SIG-M5 (cell line): Measurements from ENCODE around the gene HMGA1.
"Not testable (repeated sequence)": the region's sequence is repeated elsewhere in the genome, so short reads cannot be mapped to it uniquely, and the experiment has no call there.

Experiments used
- DNase-seq: peaks from one replicate; lab custom pipeline; 2025; lab: John Stamatoyannopoulos, UW

HMGA1 gene

DNA sequence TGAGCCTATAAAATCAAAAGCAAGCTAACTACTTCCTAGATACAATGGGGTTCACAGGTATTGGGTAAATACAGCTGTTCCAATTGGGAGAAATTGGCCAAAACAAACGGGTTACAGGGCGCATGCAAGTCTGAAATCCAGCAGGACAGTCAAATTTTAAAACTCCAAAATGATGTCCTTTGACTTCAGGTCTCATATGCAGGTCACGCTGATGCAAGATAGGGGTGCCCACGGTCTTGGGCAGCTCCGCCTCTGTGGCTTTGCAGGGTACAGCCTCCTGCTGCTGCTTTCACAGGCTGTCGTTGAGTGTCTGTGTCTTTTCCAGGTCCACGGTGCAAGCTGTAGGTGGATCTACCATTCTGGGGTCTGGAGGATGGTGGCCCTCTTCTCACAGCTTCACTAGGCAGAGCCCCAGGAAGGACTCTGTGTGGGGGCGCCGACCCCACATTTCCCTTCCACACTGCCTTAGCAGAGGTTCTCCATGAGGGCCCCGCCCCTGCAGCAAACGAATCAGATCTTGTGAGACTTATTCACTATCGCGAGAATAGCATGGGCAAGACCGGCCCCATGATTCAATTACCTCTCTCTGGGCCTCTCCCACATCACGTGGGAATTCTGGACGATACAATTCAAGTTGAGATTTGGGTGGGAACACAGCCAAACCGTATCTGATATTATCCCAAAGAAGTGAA lies 24.0 kb downstream of the HMGA1 start:
- DNase-seq = no peak

DNA sequence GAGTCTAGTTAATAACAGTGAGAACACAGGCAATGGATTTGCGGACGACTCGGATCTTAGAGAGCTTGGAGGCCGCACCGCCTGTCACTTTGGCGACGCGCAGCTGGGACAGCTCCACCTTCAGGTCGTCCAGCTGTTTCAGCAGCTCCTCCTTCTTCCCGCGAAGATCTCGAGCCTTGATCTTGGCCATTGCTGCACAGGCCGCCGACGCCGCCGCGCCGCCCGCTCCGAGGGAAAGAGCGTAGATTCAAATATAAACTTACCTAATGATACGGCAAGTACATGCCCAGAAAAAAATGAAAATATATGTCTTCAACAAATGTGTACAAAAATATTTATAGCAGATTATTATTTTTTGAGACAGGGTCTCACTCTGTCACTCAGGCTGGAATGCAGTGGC lies 26.8 kb downstream of the HMGA1 start:
- not testable (repeated sequence) for DNase-seq

DNA sequence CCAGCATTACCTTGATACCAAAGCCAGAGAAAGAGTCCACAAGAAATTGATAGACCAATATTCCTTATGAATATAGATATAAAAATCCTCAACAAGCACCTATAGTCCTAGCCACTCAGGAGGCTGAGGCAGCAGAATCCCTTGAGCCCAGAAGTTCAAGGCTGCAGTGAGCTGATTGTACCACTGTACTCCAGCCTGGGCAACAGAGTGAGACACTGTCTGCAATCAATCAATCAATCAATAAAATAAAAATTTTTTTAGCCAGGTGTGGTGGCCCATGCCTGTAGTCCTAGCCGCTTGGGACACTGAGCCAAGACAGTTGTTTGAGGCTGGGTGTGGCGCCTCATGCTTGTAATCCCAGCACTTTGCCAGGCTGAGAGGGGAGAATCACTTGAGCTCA lies 31.1 kb downstream of the HMGA1 start:
- DNase-seq = no peak

DNA sequence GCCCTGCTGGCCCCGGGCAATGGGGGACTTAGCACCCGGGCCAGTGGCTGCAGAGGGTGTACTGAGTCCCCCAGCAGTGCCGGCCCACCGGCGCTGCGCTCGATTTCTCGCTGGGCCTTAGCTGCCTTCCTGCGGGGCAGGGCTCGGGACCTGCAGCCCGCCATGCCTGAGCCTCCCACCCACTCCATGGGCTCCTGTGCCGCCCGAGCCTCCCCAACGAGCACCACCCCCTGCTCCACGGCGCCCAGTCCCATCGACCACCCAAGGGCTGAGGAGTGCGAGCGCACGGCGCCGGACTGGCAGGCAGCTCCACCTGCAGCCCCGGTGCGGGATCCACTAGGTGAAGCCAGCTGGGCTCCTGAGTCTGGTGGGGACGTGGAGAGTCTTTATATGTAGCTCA lies 32.5 kb downstream of the HMGA1 start:
- DNase-seq = not testable (repeated sequence)

DNA sequence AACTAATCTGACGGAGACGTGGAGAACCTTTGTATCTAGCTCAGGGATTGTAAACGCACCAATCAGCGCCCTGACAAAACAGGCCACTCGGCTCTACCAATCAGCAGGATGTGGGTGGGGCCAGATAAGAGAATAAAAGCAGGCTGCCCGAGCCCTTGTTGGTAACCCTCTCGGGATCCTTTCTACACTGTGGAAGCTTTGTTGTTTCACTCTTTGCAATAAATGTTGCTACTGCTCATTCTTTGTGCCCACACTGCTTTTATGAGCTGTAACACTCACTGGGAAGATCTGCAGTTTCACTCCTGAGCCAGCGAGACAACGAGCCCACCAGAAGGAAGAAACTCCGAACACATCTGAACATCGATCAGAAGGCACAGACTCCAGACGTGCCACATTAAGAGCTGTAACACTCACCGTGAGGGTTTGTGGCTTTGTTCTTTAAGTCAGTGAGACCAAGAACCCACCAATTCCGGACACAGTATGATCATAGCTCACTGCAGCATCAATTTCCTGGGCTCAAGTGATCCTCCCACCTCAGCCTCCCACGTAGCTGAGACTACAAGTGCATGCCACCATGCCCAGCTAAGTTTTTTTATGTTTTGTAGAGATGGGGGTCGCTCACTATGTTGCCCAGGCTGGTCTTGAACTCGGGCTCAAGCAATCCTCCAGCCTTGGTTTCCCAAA lies 33.1 kb downstream of the HMGA1 start:
- not testable (repeated sequence) for DNase-seq

DNA sequence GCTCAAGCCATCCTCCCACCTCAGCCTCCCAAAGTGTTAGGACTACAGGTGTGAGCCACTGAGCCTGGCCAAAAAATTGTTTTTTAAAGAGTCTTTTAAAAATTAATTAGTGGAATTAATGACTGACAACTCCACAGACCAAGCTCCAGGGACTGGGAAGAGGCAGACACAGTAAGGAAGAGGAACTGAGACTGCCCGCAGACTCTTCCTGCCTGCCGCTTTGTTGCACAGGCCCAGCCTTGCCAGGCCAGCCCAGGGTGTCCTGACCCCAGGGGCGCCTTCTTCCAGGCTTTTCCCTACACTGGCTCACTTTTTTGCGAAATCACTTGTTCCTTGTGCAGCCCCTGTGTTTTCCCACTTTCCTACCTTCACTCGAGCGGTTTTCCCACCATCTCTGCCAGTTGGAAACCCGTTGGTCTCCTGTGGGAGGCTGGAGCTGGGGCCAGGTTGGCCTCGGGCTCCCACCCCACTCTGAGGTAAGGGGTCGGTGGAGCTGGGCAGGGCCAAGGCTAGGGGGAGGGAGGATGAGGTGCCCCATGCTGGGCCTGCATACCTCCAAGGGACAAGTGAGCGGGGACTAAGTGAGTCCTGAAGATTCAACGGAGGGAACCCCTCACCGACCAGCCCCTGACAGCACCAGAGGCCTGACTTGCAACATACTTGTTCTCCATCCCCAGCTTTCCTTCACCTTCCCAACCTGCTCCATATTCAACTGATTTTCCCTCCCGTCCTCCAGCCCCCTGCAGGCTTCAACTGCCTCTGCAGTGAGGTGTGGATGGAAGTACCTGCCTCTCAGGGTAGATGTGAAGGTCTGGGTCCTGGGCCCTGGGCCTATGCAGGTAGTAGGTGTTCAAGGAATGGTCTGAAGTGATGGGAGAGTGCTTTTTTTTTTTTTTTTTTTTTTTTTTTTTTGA lies 35.6 kb downstream of the HMGA1 start:
- no peak for DNase-seq

DNA sequence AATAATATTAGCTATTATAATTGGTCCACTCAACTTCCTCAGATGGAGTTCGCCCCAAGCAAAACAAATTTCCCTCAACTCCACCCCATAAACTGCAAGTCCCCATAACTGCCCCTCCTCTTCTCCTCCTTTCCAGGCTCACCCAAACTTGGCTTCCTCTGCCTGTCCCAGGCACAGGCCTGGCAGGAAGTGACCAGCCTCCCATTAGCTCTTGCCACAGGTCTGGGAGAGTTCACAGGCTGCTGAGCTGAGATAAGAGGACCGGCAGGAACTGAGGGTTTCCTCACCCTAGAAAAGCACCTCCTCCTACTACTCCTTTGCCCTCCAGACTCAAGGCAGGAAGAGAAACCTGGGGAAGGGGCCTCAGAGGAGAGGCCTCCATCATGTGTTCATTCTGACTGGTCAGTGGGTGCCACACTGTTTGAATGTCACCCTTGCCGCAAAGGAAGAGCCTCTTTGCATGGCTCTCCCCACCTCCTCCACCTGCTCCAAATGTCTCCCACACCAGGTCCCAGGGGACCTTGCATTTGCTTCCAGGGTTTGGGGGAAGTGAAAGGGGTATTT lies 36.7 kb downstream of the HMGA1 start:
- DNase-seq = no peak

DNA sequence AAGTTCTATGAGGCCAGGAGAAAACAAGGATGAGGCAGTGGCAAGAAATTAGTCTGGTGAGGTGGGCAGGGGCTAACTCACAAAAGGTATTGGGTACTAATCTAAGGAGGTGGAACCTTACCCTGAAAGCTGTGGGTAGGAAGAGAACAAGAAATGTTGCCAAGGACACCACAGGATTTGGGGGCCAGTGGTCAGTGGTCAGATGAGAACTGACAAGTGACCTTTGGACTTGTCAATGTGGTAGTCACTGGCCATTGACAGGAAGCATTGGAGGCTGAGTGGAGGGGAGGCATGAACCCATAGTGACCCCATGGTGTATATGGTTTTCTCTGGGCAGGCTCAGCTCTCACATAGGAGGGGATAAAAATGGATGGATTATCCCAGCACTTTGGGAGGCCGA lies 37.5 kb downstream of the HMGA1 start:
- no peak for DNase-seq

DNA sequence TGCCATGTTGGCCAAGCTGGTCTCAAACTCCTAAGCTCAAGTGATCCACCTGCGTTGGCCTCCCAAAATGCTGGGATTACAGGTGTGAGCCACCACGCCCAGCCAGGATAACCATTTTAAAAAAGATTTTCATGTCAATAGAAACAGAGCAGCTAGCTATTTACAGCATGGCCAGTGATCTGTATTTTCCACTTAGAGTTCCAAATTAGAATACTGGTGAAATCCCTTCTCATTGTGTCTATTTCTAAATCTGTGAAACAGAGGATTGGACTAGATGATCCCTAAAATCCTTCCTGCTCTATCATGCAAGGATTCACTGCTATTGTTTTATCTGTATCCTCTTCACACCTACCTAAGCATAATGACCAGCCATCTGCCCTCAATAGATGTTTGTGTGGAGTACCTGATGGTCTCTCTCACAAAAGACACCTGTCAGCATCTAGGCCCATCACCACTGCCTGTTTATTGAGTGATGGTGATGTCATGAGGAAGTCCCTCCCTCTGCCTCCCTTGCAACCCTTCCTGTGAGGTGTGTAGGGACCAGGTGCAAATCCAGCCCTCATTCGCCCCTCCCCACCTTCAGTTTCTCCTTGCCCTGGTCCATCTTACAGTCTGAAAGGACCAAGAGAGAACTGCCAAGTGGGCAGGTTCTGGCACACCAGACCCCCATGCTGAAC lies 38.6 kb downstream of the HMGA1 start:
- DNase-seq = no peak

DNA sequence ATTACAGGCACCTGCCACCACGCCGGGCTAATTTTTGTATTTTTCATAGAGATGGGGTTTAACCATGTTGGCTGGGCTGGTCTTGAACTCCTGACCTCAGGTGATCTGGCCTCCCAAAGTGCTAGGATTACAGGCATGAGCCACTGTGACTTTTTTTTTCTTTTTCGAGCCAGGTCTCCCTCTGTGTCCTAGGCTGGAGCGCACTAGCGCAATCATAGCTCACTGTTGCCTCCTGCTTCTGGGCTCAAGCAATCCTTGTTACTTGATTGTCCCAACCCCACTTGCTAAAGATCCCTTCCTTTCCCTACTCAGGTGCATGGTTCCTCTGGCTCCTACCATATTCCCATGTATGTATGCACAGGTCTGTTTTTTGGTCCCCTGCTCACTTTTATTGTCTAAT lies 39.5 kb downstream of the HMGA1 start:
- no peak for DNase-seq

DNA sequence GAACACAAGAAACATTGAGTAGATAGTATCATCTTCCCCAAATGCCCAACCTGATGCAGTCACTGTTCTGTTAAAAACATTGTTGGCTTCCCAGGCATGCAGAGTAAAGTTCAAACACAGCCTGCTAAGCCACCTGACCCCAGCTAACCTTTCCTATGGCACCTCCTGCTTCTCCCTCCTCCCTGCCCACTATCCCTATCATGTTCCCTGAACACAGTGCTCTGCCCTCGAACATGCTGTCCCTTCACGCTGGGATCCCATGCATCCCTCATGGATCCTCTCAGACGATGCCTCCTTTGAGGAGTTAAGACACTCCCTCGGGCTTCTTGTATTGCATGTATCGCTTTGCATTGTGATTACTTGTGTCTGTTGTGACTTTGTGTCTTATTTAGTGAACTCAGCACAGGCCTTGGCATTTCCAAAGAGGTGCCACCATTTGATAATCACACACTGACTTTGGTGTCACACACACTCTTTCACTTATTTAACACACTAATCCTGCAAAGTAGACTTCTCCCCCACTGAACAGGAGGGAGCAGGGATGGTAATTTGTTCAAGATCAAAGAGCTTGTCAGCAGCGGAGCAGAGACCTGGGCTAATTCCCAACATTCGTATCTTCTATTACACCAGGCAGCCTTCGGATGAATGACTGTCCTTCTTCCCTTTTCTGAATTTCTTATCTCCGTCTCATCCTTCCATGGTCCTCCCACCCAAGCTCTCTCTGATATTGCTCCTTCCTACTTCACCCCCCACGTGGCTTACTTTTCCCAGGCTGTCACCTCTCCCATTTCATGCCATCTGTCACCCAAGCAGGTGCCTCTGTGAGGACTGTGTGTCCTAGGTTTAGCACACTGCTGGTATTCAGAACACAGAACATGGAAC lies 40.4 kb downstream of the HMGA1 start:
- no peak for DNase-seq

DNA sequence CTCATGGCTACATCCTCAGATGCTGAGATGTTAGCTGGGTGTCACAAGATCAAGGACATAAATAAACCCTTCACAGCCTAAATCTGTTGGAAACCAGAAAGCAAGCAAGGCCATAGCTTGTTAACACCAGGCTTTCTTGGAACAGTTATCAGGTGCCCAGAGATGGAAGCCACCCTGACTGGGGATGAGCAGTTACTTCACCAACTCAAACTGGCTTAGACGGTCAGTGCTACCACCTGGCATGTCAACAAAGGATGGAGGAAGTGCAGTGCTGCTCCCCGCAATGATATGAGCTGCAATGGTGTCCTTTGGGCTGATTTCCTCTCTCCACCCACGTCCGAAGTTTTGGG lies 41.1 kb downstream of the HMGA1 start:
- no peak for DNase-seq

DNA sequence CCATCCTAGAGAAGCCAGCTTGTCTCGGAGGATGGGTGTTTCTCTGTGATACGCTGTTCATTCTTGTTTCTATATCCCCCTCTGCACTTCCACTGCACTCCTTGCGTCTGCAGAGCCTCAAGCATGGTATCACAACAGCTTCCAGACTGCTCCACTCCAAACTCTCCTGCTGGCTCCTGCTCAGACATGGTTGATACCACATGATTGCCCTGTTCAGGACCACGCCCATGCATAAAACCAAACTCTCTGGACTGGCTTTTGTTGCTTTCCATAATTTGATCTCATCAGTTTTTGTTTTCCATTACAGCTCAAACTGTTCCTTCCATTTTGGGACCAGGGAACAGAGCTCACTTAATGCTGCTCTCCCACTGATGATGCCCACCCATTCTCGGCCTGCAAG lies 42.2 kb downstream of the HMGA1 start:
- no peak for DNase-seq

DNA sequence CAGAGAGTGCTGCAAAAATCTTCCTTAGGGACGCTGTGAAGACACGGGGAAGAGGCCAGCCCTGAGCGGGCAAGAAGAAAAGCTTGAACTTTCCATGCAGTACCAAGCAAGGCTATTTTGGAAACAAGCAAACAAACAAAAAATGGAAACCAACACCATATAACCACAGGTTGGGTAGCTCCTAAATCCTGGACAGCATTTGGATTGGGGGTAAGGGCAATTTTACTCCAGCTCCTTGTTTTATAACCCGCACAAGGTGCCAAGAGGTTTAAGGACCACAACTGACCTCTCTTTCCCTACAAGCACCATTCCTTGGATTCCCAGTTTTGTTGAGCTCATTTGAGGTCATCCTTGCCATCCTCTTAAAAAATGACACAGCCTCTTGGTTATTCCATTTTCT lies 43.5 kb downstream of the HMGA1 start:
- DNase-seq = no peak

DNA sequence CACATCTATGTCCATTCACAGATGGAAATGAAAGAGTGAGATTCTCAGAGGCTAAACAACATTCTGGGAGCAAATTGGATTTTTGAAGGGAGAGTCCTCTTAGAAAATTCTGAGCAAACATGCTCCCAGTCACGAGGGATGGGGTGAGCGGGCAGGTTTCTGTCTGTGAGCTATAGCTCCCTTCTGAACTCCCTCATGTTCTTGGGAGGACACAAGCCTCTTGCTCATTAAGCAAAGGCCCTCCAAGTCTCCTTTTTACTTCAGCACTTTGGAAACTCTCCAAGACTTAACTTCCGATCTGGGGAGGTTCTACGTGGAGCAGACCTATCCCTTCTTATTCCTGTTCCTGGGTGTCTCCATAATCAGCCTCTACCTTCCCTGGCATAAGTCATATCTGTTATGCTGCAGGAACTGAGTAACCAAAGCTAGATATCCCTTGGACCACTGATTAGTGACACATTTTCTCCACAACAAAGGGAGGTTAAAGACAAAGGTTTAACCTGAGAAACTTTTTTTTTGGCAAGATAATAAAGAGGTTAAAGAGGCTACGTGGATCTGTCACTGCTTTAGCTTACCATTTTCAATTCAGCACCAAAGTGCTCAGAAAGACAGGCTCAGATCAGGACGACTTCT lies 45.1 kb downstream of the HMGA1 start:
- DNase-seq = no peak

DNA sequence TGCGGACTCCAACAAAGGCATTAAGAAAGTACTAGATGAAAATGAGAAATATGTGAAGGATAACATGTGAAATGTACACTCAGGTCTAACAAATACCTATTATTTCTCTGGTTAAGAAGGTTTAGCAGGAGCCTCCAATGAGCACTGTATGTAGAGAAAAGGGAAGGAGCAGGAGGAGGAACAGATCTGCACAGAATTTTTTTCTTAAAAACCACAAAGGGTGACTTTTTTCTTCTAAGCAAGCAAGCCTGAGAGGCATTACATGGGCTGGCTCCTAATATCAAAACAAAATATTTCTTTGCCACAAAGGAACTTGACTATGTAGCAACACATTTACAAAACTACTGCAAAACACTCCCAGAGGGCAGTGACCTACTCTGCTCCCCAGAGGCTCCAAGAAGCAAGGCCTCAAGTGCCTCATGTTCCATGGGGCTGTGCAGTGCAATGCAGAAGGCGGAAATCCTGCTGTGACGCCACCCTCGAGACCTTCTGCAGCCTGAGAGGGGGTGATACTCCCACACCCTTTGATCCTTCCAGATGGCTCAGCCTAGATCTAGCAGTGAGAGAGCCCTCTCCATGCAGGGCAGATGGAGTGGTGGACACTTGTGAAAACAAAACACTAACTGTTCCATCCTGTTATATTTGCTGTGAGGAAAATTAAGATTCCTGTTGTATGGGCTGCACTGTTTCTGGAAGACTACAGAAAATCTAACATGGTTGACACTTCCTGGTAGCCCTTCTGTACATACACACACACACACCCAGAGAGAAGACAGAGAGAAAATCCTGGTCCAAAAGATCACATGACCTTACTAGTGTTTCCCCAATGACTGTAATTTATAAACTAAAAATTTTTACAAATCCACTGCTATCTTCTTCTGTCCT lies 48.1 kb downstream of the HMGA1 start:
- DNase-seq = peak; percentile 96

DNA sequence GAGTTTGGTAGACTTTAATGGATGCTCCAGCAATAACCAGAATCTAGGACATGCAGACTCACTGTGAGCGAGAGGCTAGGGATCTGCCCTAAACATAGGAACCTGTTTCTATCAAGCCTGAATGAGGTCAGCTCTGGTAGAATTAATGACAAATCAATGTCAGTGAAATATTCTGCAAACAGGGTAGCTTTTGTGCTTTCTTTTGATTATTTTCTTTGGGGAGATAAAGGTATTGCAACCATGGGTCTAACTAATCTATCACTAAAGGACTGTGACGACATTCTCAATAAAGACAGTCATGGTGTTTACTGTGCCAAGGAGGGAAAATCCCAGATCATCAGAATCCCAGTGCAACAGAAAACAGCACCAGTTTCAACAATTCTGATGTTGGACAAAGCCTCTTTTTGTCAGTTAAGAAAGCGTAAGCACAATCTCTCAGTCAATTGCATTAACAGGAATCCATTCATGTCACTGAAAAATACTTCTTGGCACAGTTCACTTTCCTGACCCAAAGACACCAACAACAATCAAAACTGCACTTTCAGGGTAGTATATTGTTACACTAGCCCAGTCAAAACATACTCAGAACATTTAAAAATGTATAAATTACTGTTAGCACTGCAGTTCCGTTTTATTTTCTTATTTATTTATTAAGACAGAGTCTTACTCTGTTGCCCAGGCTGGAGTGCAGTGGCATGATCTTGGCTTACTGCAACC lies 48.9 kb downstream of the HMGA1 start:
- DNase-seq = no peak

DNA sequence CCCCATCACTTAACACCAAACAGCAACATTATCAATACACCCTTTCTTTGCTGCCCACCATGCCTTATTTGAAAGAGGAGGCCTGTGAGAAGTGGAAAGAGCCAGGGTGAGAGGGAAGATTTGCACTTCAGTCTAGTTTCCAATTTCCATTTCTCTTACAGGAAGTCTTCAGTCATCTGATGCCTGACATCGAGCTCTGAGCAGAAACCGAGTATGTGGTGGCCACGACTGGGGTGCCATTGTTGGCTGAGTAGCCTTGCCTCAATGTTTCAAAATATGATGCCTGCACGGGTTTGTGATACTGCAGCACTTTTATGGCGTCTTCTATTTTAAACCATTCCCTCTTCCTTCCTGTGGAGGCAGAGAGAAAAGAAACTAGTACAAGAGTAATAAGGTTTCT lies 51.9 kb downstream of the HMGA1 start:
- no peak for DNase-seq

DNA sequence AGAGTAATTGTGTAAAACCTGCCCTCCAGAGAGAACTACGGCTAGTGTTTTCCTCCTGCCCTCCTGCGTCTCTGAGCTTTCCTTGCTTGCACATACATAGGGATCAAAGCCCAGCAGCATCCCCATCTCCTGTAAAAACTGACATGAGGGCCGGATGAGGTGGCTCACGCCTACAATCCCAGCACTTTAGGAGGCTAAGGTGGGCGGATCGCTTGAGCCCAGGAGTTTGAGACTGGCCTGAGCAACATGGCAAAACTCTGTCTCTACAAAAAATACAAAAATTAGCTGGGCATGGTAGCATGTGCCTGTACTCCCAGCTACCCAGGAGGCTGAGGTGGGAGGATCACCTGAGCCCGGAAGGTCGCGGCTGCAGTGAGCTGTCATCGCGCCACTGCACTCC lies 52.5 kb downstream of the HMGA1 start:
- DNase-seq = no peak
